ENCODE measurements around the gene TMEM164. TPM values are rescaled to one million over a fixed set of nuclear protein-coding genes. Genes with fewer than 3 reads are reported as not detected.
"Not testable (repeated sequence)": the region's sequence is repeated elsewhere in the genome, so short reads cannot be mapped to it uniquely, and the experiment has no call there.

TMEM164 gene
- total and polyA plus RNA-seq, 2 of the 4 experiments (the other 2 are of a cell fraction) = 6.3 to 7.1 TPM

GRCh38 chrX:109970841-109971240 is 32.1 kb upstream of the TMEM164 start:
- H3K27ac ChIP-seq (ENCODE audit: insufficient read depth, low read length); H3K18ac ChIP-seq (ENCODE audit: low read depth, low read length); H2BK120ac ChIP-seq (ENCODE audit: low read depth, low read length); H2BK5ac ChIP-seq (ENCODE audit: low read depth, low read length, poor library complexity, severe bottlenecking); H3K79me1 ChIP-seq (ENCODE audit: low read depth in 1 of 2, low read length in 2 of 2); DNase-seq; POLR2A ChIA-PET (ENCODE audit: unreplicated experiment); H3K14ac ChIP-seq (replicated peaks; ENCODE audit: low read depth, low read length); H3K36me3 ChIP-seq (ENCODE audit: control insufficient read depth, insufficient read depth, low read length); H3K9me1 ChIP-seq (ENCODE audit: insufficient read depth, low read length); H3K23ac ChIP-seq (ENCODE audit: low read depth, low read length); H2BK15ac ChIP-seq (ENCODE audit: low read depth, low read length); H4K91ac ChIP-seq (ENCODE audit: insufficient read depth, low read depth, low read length); H3K4me2 ChIP-seq (ENCODE audit: low read depth, low read length); H4K5ac ChIP-seq (ENCODE audit: low read depth, low read length); H3K4ac ChIP-seq (ENCODE audit: low read depth, low read length); H3K9me3 ChIP-seq (ENCODE audit: control insufficient read depth, insufficient read depth, low read length); ATAC-seq (ENCODE audit: low read depth); H2AK5ac ChIP-seq (ENCODE audit: low read depth, low read length); in situ Hi-C loops (cut with MboI; ENCODE audit: low sequenced_read_pairs); dilution Hi-C loops (cut with HindIII; ENCODE audit: low sequenced_read_pairs, unreplicated experiment); H4K8ac ChIP-seq (ENCODE audit: low read depth in 2 of 2, low read length in 2 of 2); H4K20me1 ChIP-seq (ENCODE audit: insufficient read depth, low read length); intact Hi-C loops (cut with micrococcal nuclease); H2AK9ac ChIP-seq (replicated peaks; ENCODE audit: low read depth, low read length, poor library complexity); BruUV-seq (replicated peaks); H3K4me1 ChIP-seq (ENCODE audit: control insufficient read depth, insufficient read depth, low read length); H2AFZ ChIP-seq (replicated peaks; ENCODE audit: low read length, poor library complexity); H3K9ac ChIP-seq (ENCODE audit: low read depth, low read length); H2BK20ac ChIP-seq (ENCODE audit: low read depth, low read length); H3K56ac ChIP-seq (ENCODE audit: extremely low read depth, insufficient read depth, low read length); H3K4me3 ChIP-seq (ENCODE audit: insufficient read depth, low read depth, low read length): not testable (repeated sequence)
- CTCF ChIA-PET = interaction anchor here (1.1 kb wide), 1 partner anchor 17 kb away, joined by 4 read pairs; no protein-coding TSS in a partner anchor
- H3K27me3 ChIP-seq (ENCODE audit: control insufficient read depth, insufficient read depth, low read length) = peaks cover 13% of the 10 kb centered on the region
- WGBS, 2 experiments (ENCODE audit: extremely low coverage in 2 of 2, insufficient read length in 1 of 2) = no CpG with 5 or more reads among the region's 4 CpGs

All from IMR-90 (cell line).